Omental fat pad (tissue), 4 donors: ENCODE data around the gene TLE1. TPM values are rescaled to one million over a fixed set of nuclear protein-coding genes. Genes with fewer than 3 reads are reported as not detected.

Source experiments
- ATAC-seq: fragments of 150-250 bp; one replicate; pipeline ENCODE4 v1.9.1; 2016; ENCODE audit warnings: mild to moderate bottlenecking, moderate library complexity; ENCODE audit not compliant: low FRiP score
- DNase-seq: peaks from one replicate; pipeline ENCODE4 v3.0.0-alpha.2; 2019; ENCODE audit warnings: low spot score
- CTCF ChIP-seq, 3 donors: fragments of 450-650 bp; IDR thresholded peaks; one replicate each; pipeline ENCODE4 v1.5.1; 2016 to 2017; ENCODE audit warnings: antibody characterized with exemption in 3 of 3, mild to moderate bottlenecking in 3 of 3, moderate library complexity in 2 of 3
- total RNA-seq, 4 donors: library from RNA; depleted of rRNA; stranded (reverse); fragments of >200 nt; gene quantifications; one replicate each; pipeline ENCODE4 v1.1.0, GENCODE V29; 2016

Gene TLE1
- total RNA-seq, 4 donors from 2014 or later = 75.3 to 136 (median 80.1) TPM

- ATAC-seq (no peak), DNase-seq (no peak)
- TF ChIP-seq CTCF (IDR thresholded peaks at IDR 0.05) = no peak
Observed at GRCh38 chr9:81720450-81721086, 31.2 kb upstream of the TLE1 start.

- ATAC-seq (no peak), DNase-seq (no peak)
- TF ChIP-seq CTCF (IDR thresholded peaks at IDR 0.05) = no peak
Observed at GRCh38 chr9:81719972-81720371, 30.6 kb upstream of the TLE1 start.

- no peak for TF ChIP-seq CTCF (IDR thresholded peaks at IDR 0.05)
Observed at GRCh38 chr9:81718244-81718643, 28.9 kb upstream of the TLE1 start.

GRCh38 chr9:81717747-81718077 lies 28.4 kb upstream of the TLE1 start:
- ATAC-seq = no peak
- TF ChIP-seq CTCF (IDR thresholded peaks at IDR 0.05) = no peak
- DNase-seq = no peak

More at GRCh38 chr9:81718244-81718643, 28.9 kb upstream of the TLE1 start:
- no peak for ATAC-seq
- no peak for DNase-seq

- no peak for DNase-seq
- ATAC-seq = no peak
Observed at GRCh38 chr9:81717061-81717746, 27.9 kb upstream of the TLE1 start.

GRCh38 chr9:81716409-81716808 lies 27.1 kb upstream of the TLE1 start:
- DNase-seq = no peak
- ATAC-seq = no peak
- no peak for TF ChIP-seq CTCF (IDR thresholded peaks at IDR 0.05)

More at GRCh38 chr9:81717061-81717746, 27.9 kb upstream of the TLE1 start:
- no peak for TF ChIP-seq CTCF (IDR thresholded peaks at IDR 0.05)

- TF ChIP-seq CTCF (IDR thresholded peaks at IDR 0.05) = no peak
Observed at GRCh38 chr9:81705578-81705977, 16.2 kb upstream of the TLE1 start.

More at GRCh38 chr9:81705578-81705977, 16.2 kb upstream of the TLE1 start:
- DNase-seq (no peak), ATAC-seq (no peak)
